Small intestine (tissue), 7 donors: ENCODE results near the gene IPO13. TPM values are rescaled to one million over a fixed set of nuclear protein-coding genes. Genes with fewer than 3 reads are reported as not detected.

ENCODE experiments used
- DNase-seq, 2 donors: peaks; one replicate each; pipeline versions ENCODE4 v3.0.0 to v3.0.0-alpha.2; 2013
- FAIRE-seq: peaks from 2 replicates; lab custom pipeline; 2012; peaks lifted over from hg19 to GRCh38; lab: Jason Lieb, UNC
- H3K27ac ChIP-seq, 3 donors: one replicate each; pipeline ENCODE4 v1.5.1; 2013; ENCODE audit warnings: low read length in 2 of 3, mild to moderate bottlenecking in 2 of 3, control low read depth in 1 of 3, inconsistent platforms in 1 of 3, low read depth in 1 of 3, moderate library complexity in 1 of 3
- H3K27me3 ChIP-seq, 3 donors: one replicate each; pipeline ENCODE4 v1.6.1; 2013; ENCODE audit warnings: low read length in 3 of 3, inconsistent platforms in 1 of 3; ENCODE audit not compliant: control insufficient read depth in 3 of 3, insufficient read depth in 3 of 3
- H3K36me3 ChIP-seq, 3 donors: one replicate each; pipeline ENCODE4 v1.6.1; 2013; ENCODE audit warnings: low read length in 3 of 3, inconsistent platforms in 1 of 3, low read depth in 1 of 3, mild to moderate bottlenecking in 1 of 3, moderate library complexity in 1 of 3; ENCODE audit not compliant: control insufficient read depth in 3 of 3, insufficient read depth in 2 of 3
- H3K4me1 ChIP-seq, 3 donors: one replicate each; pipeline ENCODE4 v1.6.1; 2013; ENCODE audit warnings: low read length in 2 of 3, inconsistent platforms in 1 of 3, low read depth in 1 of 3, mild to moderate bottlenecking in 1 of 3, moderate library complexity in 1 of 3; ENCODE audit not compliant: control insufficient read depth in 3 of 3, insufficient read depth in 2 of 3
- H3K4me3 ChIP-seq, 3 donors: one replicate each; pipeline ENCODE4 v1.5.1; 2013; ENCODE audit warnings: low read length in 3 of 3, control low read depth in 1 of 3, inconsistent platforms in 1 of 3, low read depth in 1 of 3, mild to moderate bottlenecking in 1 of 3, moderate library complexity in 1 of 3
- H3K9me3 ChIP-seq, 2 donors: one replicate each; pipeline ENCODE4 v1.6.1; 2013; ENCODE audit warnings: low read depth in 1 of 2, low read length in 1 of 2; ENCODE audit not compliant: control insufficient read depth in 2 of 2, insufficient read depth in 1 of 2
- WGBS, 3 donors: extraction: QIAGEN DNeasy Blood & Tissue Kit; methylation state at CpG; one replicate each; pipeline ENCODE4 v1.1.7; 2013; 5-methylcytosine and 5-hydroxymethylcytosine counted together
- polyA plus RNA-seq, 4 donors: library from polyadenylated mRNA; stranded (reverse) in 3 of 4; unstranded in 1 of 4; fragments of 200-250 nt in 3 of 4; fragments of 120-200 nt in 1 of 4; gene quantifications; one replicate each; pipeline versions ENCODE4 v1.2.1 to v1.2.3, GENCODE V29; 2013
- donor health status: healthy with polysubstance abuse.
- donor health status: control.
- donor health status: control.
- donor health status: Bipolar disorder and iron deficiency.
- donor health status: healthy.

IPO13 gene
- polyA plus RNA-seq, 4 donors = 14.2 to 24.8 (median 20.1) TPM

GRCh38 chr1:43981636-43982035 lies 34.9 kb downstream of the IPO13 start:
- no peak overlapping the region for H3K4me3 ChIP-seq
- H3K27ac ChIP-seq = no peak overlapping the region
- H3K9me3 ChIP-seq = no peaks in the 10 kb centered on the region
- DNase-seq (no peak), FAIRE-seq (no peak)
- peaks cover 0 to 71% (median 5%) of the 10 kb centered on the region in 3 donors for H3K36me3 ChIP-seq
- no peaks in the 10 kb centered on the region for H3K27me3 ChIP-seq
- H3K4me1 ChIP-seq = peaks cover 4 to 45% (median 4%) of the 10 kb centered on the region in 3 donors
- 93 to 95% (median 94%) methylated on average over 20 of the region's 20 CpGs for WGBS, 3 donors

- FAIRE-seq = no peak
- Histone ChIP-seq H3K9me3 (no peaks in the 10 kb centered on the region), H3K4me1 (peaks cover 0 to 45% (median 0%) of the 10 kb centered on the region in 3 donors), H3K27ac (no peak overlapping the region), H3K4me3 (no peak overlapping the region), H3K27me3 (no peaks in the 10 kb centered on the region), H3K36me3 (peaks cover 0 to 69% (median 5%) of the 10 kb centered on the region in 3 donors)
- 89 to 94% (median 93%) methylated on average over 8 of the region's 8 CpGs for WGBS, 3 donors
- no peak for DNase-seq
These were observed 35.5 kb downstream of the IPO13 start for GRCh38 chr1:43982241-43982640.

- Histone ChIP-seq H3K27ac (no peak overlapping the region), H3K27me3 (no peaks in the 10 kb centered on the region), H3K36me3 (peaks cover 0 to 66% (median 3%) of the 10 kb centered on the region in 3 donors), H3K4me1 (peaks cover 0 to 45% (median 0%) of the 10 kb centered on the region in 3 donors), H3K4me3 (no peak overlapping the region), H3K9me3 (no peaks in the 10 kb centered on the region)
- FAIRE-seq (no peak), DNase-seq (no peak)
- WGBS, 3 donors = 87 to 95% (median 87%) methylated on average over 15 of the region's 15 CpGs
These were observed 36.1 kb downstream of the IPO13 start for GRCh38 chr1:43982808-43983207.

GRCh38 chr1:43983253-43983899 lies 36.6 kb downstream of the IPO13 start:
- no peak for DNase-seq
- Histone ChIP-seq H3K36me3 (peaks cover 0 to 60% (median 3%) of the 10 kb centered on the region in 3 donors), H3K9me3 (no peaks in the 10 kb centered on the region), H3K27ac (no peak overlapping the region), H3K4me1 (peaks cover 0 to 45% (median 0%) of the 10 kb centered on the region in 3 donors), H3K4me3 (no peak overlapping the region), H3K27me3 (no peaks in the 10 kb centered on the region)
- no peak for FAIRE-seq
- WGBS, 3 donors = 81 to 87% (median 87%) methylated on average over 12 of the region's 12 CpGs

- WGBS, 3 donors = 87 to 94% (median 91%) methylated on average over 13 to 16 of the region's 16 CpGs
- H3K27ac ChIP-seq = no peak overlapping the region
- DNase-seq = no peak
- no peaks in the 10 kb centered on the region for H3K9me3 ChIP-seq
- FAIRE-seq = no peak
- H3K36me3 ChIP-seq = peaks cover 0 to 56% (median 3%) of the 10 kb centered on the region in 3 donors
- H3K27me3 ChIP-seq = no peaks in the 10 kb centered on the region
- no peak overlapping the region for H3K4me3 ChIP-seq
- peaks cover 0 to 42% (median 0%) of the 10 kb centered on the region in 3 donors for H3K4me1 ChIP-seq
These were observed 38.1 kb downstream of the IPO13 start for GRCh38 chr1:43984855-43985254.

DNA sequence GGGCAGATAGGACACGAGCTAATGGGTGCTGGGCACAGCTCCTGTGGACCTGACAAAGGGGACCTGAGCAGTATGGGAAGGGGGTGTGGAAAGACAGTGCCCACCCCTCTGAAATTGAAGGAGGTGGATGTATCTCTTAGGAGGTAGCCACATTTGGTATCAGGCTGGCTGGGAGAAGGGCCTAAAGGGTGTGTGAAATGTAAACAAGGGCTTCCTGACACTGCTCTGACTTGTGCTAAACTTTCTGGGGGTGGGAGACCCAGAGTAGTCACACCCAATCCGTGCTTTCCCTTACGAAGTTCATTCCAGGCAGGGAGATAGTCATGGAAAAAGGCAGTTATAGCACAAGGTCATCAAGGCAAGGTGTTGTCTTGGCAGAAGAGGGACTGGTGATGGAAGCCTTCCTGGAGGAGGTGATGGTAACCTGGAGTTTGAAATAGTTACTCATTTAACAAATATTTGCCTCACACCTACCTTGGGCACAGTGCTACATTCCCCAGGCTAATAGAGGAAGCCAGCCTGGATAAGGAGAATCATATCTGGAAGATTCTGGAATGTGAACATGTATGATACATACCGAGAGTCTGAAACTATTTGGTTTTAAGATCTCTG lies 39.3 kb downstream of the IPO13 start:
- 67 to 70% (median 67%) methylated on average over 4 of the region's 4 CpGs for WGBS, 3 donors
- H3K4me1 ChIP-seq = peaks cover 0 to 40% (median 4%) of the 10 kb centered on the region in 3 donors
- H3K27ac ChIP-seq = peak overlapping the region in 1 of 3 donors; percentile 81
- peaks cover 0 to 60% (median 3%) of the 10 kb centered on the region in 3 donors for H3K36me3 ChIP-seq
- DNase-seq (no peak), FAIRE-seq (no peak)
- H3K4me3 ChIP-seq = no peak overlapping the region
- H3K27me3 ChIP-seq = no peaks in the 10 kb centered on the region
- no peaks in the 10 kb centered on the region for H3K9me3 ChIP-seq

- Histone ChIP-seq H3K4me1 (peaks cover 0 to 41% (median 4%) of the 10 kb centered on the region in 3 donors), H3K4me3 (no peak overlapping the region), H3K27me3 (no peaks in the 10 kb centered on the region), H3K36me3 (peaks cover 0 to 54% (median 3%) of the 10 kb centered on the region in 3 donors), H3K27ac (peak overlapping the region in 1 of 3 donors; percentile 81), H3K9me3 (no peaks in the 10 kb centered on the region)
- WGBS, 3 donors = 38 to 60% (median 41%) methylated on average over 6 of the region's 6 CpGs
- FAIRE-seq (no peak), DNase-seq (peak; percentile 37 to 60)
These were observed 40.0 kb downstream of the IPO13 start for GRCh38 chr1:43986712-43987111.

DNA sequence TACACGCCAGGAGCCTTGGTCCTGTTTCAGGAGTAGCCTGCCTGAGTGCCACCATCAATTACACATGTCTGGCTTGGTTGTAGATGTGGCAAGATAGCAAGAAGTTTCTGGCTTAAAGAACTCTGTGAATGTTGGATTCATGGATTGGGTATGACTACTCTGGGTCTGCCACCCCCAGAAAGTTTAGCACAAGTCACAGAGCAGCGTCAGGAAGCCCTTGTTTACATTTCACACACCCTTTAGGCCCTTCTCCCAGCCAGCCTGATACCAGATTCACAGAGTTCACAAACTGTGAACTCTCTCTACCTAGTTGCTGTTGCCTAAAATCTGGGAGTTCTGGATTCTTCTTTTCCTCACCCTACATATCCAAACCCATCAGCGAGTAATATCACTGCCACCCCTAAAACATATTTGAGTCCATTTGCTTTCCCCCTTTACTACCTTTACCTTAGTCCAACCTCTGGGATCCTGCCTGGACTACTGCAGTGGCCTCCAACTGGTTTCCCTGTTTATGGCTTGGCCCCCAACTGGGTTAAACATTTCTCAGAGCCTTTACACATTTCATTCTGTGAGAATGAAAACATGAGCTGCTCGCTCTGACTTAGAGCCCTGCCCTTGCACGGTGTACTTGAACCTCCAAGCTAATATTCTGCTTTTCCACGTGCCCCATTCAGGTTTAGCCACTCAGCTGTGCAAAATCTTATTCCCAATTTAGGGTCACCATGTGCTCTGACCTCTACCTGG lies 40.6 kb downstream of the IPO13 start:
- DNase-seq = peak in 1 of 2 donors; percentile 75
- Histone ChIP-seq H3K27ac (peak overlapping the region in 1 of 3 donors; percentile 81), H3K9me3 (no peaks in the 10 kb centered on the region), H3K4me1 (peaks cover 0 to 44% (median 4%) of the 10 kb centered on the region in 3 donors), H3K27me3 (no peaks in the 10 kb centered on the region), H3K4me3 (no peak overlapping the region), H3K36me3 (peaks cover 0 to 47% (median 3%) of the 10 kb centered on the region in 3 donors)
- 65 to 69% (median 68%) methylated on average over 6 of the region's 6 CpGs for WGBS, 3 donors
- FAIRE-seq = no peak
